ENCODE results near the gene TMEM209.

DNA sequence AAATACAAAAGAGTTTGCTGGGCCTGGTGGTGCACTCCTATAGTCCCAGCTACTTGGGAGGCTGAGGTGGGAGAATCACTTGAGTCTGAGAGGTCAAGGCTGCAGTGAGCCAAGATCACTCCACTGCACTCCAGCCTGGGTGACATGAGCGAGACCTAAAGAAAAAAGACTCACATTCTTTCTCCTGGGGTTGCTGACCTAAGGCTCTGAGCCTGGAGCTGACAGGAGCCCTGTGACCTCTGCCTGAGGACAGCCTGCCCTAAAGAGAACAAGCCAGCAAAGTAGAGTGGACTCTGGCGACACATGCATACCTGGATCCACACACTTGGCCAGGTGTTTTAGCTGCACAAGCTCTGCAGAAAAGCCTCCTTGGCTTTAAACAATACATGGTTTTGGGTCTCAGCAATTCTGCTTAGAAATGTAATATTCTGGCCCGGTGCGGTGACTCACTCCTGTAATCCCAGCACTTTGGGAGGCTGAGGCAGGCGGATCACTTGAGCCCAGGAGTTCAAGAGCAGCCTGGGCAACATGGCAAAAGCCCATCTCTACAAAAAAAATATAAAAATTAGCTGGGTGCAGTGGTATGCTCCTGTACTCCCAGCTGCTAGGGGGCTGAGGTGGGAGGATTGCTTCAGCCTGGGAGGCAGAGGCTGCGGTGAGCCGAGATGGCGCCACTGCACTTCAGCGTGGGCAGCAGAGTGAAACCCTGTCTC lies 58.4 kb downstream of the TMEM209 start:
- TF ChIP-seq, protein P1, sequence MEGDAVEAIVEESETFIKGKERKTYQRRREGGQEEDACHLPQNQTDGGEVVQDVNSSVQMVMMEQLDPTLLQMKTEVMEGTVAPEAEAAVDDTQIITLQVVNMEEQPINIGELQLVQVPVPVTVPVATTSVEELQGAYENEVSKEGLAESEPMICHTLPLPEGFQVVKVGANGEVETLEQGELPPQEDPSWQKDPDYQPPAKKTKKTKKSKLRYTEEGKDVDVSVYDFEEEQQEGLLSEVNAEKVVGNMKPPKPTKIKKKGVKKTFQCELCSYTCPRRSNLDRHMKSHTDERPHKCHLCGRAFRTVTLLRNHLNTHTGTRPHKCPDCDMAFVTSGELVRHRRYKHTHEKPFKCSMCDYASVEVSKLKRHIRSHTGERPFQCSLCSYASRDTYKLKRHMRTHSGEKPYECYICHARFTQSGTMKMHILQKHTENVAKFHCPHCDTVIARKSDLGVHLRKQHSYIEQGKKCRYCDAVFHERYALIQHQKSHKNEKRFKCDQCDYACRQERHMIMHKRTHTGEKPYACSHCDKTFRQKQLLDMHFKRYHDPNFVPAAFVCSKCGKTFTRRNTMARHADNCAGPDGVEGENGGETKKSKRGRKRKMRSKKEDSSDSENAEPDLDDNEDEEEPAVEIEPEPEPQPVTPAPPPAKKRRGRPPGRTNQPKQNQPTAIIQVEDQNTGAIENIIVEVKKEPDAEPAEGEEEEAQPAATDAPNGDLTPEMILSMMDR (IDR thresholded peaks at IDR 0.05; ENCODE audit: poor library complexity, severe bottlenecking): no peak
- TF ChIP-seq REST (IDR thresholded peaks at IDR 0.05; ENCODE audit: borderline replicate concordance) (no peak), SMC3 (conservative IDR thresholded peaks at IDR 0.05; ENCODE audit: poor library complexity) (no peak), POLR2AphosphoS5 (IDR thresholded peaks at IDR 0.05) (no peak), TAF1 (IDR thresholded peaks at IDR 0.05; ENCODE audit: low read depth) (no peak), EZH2 (IDR thresholded peaks at IDR 0.05; ENCODE audit: borderline replicate concordance, insufficient read depth, low read length, poor library complexity, severe bottlenecking) (no peak), MXI1 (conservative IDR thresholded peaks at IDR 0.05; ENCODE audit: poor library complexity, severe bottlenecking) (no peak)
